ENCODE measurements around the gene PMEPA1.

Gene PMEPA1

DNA sequence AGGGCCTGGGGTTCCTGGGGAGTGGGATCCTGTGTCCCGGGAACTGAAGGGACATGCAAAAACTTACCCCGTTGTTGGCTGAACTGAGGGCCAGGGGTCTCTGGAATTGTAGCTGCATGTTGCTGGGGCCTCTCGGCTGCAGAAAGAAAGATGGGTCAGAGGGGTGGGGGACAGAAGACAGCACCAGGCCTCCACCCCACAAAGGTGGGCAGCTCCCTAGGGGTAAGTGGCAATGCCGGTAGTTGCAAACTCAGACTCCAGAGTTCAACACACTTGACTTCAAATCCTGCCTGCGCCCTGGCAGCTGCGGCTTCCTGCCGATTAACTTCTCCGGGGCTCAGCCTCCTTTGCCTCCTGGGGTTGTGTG, 94.4 kb downstream of the PMEPA1 start:
- Histone ChIP-seq H3K4me1 (no peaks in the 10 kb centered on the region), H3K79me2 (no peaks in the 10 kb centered on the region), H2AFZ (no peak overlapping the region), H3K4me3 (ENCODE audit: low read depth, low read length) (no peak overlapping the region), H3K4me2 (ENCODE audit: low read length) (no peak overlapping the region), H3K36me3 (ENCODE audit: control insufficient read depth, insufficient read depth, low read length) (no peaks in the 10 kb centered on the region), H3K9me3 (ENCODE audit: control insufficient read depth, low read length) (no peaks in the 10 kb centered on the region), H3K27me3 (ENCODE audit: control insufficient read depth, insufficient read depth, low read length) (no peaks in the 10 kb centered on the region), H3K9ac (no peak overlapping the region), H3K27ac (no peak overlapping the region)
- TF ChIP-seq, protein P1, sequence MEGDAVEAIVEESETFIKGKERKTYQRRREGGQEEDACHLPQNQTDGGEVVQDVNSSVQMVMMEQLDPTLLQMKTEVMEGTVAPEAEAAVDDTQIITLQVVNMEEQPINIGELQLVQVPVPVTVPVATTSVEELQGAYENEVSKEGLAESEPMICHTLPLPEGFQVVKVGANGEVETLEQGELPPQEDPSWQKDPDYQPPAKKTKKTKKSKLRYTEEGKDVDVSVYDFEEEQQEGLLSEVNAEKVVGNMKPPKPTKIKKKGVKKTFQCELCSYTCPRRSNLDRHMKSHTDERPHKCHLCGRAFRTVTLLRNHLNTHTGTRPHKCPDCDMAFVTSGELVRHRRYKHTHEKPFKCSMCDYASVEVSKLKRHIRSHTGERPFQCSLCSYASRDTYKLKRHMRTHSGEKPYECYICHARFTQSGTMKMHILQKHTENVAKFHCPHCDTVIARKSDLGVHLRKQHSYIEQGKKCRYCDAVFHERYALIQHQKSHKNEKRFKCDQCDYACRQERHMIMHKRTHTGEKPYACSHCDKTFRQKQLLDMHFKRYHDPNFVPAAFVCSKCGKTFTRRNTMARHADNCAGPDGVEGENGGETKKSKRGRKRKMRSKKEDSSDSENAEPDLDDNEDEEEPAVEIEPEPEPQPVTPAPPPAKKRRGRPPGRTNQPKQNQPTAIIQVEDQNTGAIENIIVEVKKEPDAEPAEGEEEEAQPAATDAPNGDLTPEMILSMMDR (IDR thresholded peaks at IDR 0.05) = no peak

DNA sequence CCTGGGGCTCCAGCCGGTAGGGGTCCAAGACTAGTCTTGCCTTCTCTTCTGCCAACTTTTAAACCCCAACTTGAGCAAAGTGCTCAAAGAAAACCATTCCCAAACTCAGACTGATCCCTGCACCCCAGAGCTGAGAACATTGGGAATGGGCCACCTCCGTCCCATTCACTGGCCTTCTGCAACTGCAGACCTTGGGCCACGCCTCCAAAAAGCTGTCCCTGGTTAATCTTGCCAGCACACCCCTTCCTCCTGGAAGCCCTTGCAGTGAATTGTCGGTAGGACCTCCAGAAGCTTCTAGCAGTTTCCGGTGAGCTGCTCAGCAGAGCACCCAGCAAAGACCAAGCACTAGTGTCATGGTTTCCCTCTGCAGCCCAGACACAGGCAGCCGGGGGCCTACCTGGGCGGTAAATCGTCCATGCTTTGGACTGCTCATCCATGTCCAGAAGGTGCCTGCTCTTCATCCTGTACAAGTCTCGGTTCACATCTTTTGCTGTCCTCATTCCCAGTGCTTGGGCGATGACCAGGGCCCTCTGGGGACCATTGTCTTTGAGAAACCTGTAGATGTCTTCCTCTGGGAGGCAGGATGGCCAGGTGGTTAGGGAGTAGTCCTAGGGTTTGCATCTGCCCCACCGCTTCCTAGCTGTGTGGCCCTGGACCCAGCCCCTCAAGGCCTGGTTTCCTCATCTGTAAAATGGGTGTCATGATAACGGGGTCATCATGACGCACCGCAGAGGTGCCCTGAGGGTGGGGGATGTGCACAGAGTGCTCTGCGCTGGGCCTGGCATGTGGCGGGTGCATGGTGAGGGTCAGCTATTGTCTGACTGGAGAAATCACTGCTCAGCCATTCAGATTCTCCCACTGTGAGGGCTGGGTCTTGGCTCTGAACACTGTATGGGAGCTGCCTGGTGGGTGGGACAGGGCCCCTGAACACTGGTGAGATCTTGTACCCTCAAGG, 95.0 kb downstream of the PMEPA1 start:
- no peaks in the 10 kb centered on the region for H3K4me1 ChIP-seq
- H3K9me3 ChIP-seq (ENCODE audit: control insufficient read depth, low read length) = no peaks in the 10 kb centered on the region
- no peak overlapping the region for H3K4me2 ChIP-seq (ENCODE audit: low read length)
- H2AFZ ChIP-seq = no peak overlapping the region
- H3K9ac ChIP-seq = no peak overlapping the region
- no peaks in the 10 kb centered on the region for H3K79me2 ChIP-seq
- TF ChIP-seq, protein P1 (IDR thresholded peaks at IDR 0.05) = no peak
- no peak overlapping the region for H3K4me3 ChIP-seq (ENCODE audit: low read depth, low read length)
- no peaks in the 10 kb centered on the region for H3K27me3 ChIP-seq (ENCODE audit: control insufficient read depth, insufficient read depth, low read length)
- no peak overlapping the region for H3K27ac ChIP-seq
- H3K36me3 ChIP-seq (ENCODE audit: control insufficient read depth, insufficient read depth, low read length) = no peaks in the 10 kb centered on the region

DNA sequence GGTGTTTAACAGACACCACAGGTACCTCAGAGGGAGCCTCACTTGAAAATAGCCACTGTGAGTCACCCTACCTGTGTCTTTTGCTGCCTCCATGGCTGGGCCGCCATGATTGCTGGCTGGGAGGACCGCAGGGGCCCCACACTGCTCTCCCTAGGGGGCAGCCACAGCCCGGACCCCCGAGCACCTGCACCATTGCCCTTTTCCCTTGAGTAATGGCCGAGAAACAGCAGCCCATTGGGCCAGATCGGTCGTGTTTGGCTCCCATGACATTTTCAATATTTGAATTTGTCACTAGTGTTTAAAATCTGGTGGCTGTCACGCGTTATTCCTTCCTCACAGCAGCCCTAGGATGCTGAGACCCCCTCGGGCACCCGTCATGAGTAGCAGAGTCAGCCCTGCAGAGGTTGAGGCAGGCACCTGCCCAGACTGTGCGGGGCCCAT, 96.3 kb downstream of the PMEPA1 start:
- no peaks in the 10 kb centered on the region for H3K27me3 ChIP-seq (ENCODE audit: control insufficient read depth, insufficient read depth, low read length)
- H3K36me3 ChIP-seq (ENCODE audit: control insufficient read depth, insufficient read depth, low read length) = no peaks in the 10 kb centered on the region
- no peak overlapping the region for H3K9ac ChIP-seq
- no peaks in the 10 kb centered on the region for H3K79me2 ChIP-seq
- no peaks in the 10 kb centered on the region for H3K9me3 ChIP-seq (ENCODE audit: control insufficient read depth, low read length)
- no peak overlapping the region for H3K4me2 ChIP-seq (ENCODE audit: low read length)
- H3K27ac ChIP-seq = no peak overlapping the region
- no peak overlapping the region for H2AFZ ChIP-seq
- TF ChIP-seq, protein P1 (IDR thresholded peaks at IDR 0.05) = no peak
- H3K4me3 ChIP-seq (ENCODE audit: low read depth, low read length) = no peak overlapping the region
- H3K4me1 ChIP-seq = no peaks in the 10 kb centered on the region

DNA sequence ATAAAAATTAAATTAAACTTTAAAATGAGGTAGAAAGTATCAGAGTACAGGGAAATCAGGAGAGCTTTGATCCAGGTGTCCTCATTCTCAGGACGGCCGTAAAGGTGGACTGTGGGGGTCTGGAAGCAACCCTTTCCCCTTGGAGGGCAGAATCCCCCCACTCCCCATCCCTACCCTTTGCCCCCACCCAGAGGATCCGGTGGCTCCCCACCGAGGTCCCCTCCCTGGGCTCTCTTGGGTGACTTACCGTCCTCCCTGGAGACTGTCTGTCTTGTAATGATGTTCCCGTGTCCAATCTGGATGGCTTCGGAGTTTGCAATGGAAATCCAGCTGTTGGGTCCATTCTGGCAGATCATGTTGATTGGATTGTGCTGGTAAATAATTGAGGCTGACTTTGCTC, 96.9 kb downstream of the PMEPA1 start:
- Histone ChIP-seq H3K27me3 (ENCODE audit: control insufficient read depth, insufficient read depth, low read length) (no peaks in the 10 kb centered on the region), H3K9me3 (ENCODE audit: control insufficient read depth, low read length) (no peaks in the 10 kb centered on the region), H3K9ac (no peak overlapping the region), H3K4me3 (ENCODE audit: low read depth, low read length) (no peak overlapping the region), H3K4me2 (ENCODE audit: low read length) (no peak overlapping the region), H3K79me2 (no peaks in the 10 kb centered on the region), H3K27ac (no peak overlapping the region), H2AFZ (no peak overlapping the region), H3K4me1 (no peaks in the 10 kb centered on the region), H3K36me3 (ENCODE audit: control insufficient read depth, insufficient read depth, low read length) (no peaks in the 10 kb centered on the region)
- TF ChIP-seq, protein P1 (IDR thresholded peaks at IDR 0.05) = no peak

DNA sequence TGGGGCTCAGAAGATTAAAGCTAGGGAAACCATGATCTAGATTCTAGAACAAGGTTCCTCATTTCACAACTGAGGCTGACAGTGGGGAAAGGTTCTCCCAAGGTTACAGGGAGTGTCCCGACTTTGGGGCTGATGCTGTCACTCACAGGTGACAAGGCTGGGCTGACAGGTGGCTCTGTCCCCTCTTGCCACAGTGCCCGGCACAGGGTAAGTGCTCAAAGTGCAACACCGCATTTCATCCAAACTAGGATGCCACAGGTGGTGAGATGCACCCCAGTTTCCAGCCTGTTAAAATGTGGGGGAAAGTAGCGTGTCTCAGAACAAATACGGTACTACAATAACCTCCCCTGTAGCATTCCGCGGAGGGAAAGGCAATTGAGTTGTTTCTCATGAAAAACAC, 97.4 kb downstream of the PMEPA1 start:
- TF ChIP-seq, protein P1 (IDR thresholded peaks at IDR 0.05) = no peak
- no peak overlapping the region for H2AFZ ChIP-seq
- H3K27ac ChIP-seq = no peak overlapping the region
- H3K27me3 ChIP-seq (ENCODE audit: control insufficient read depth, insufficient read depth, low read length) = no peaks in the 10 kb centered on the region
- no peaks in the 10 kb centered on the region for H3K9me3 ChIP-seq (ENCODE audit: control insufficient read depth, low read length)
- H3K4me1 ChIP-seq = no peaks in the 10 kb centered on the region
- H3K79me2 ChIP-seq = no peaks in the 10 kb centered on the region
- no peak overlapping the region for H3K4me3 ChIP-seq (ENCODE audit: low read depth, low read length)
- no peak overlapping the region for H3K4me2 ChIP-seq (ENCODE audit: low read length)
- no peak overlapping the region for H3K9ac ChIP-seq
- no peaks in the 10 kb centered on the region for H3K36me3 ChIP-seq (ENCODE audit: control insufficient read depth, insufficient read depth, low read length)
